OCI-LY7 (cell line): ENCODE data around the gene HIPK3. TPM values are rescaled to one million over a fixed set of nuclear protein-coding genes. Genes with fewer than 3 reads are reported as not detected.

Source experiments
- BruUV-seq: library from RNA; stranded (reverse); fragments of 400-500 nt; replicated peaks from 2 replicates; lab custom pipeline; 2021; lab: Mats Ljungman, UMichigan
- CTCF ChIA-PET: fragments of 300-600 bp; sonication (Branson Sonifier 250); formaldehyde crosslinking; loops from one replicate; lab custom pipeline; 2022; ENCODE audit warnings: antibody characterized with exemption; ENCODE audit not compliant: unreplicated experiment; lab: Charles Lee
- POLR2A ChIA-PET: fragments of 300-600 bp; sonication (Branson Sonifier 250); formaldehyde crosslinking; loops from one replicate; lab custom pipeline; 2022; ENCODE audit warnings: antibody characterized with exemption; lab: Charles Lee
- DNase-seq: peaks from one replicate; pipeline ENCODE4 v3.0.0-alpha.2; 2015; ENCODE audit warnings: low spot score
- H2AFZ ChIP-seq: fragments of 200-600 bp; sonication (generic), shearing (Covaris generic); 2 replicates; pipeline ENCODE4 v1.6.1; 2014; ENCODE audit warnings: mild to moderate bottlenecking, antibody characterized with exemption, low read length, moderate library complexity
- H3K27ac ChIP-seq: fragments of 200-600 bp; sonication (generic); 2 replicates; pipeline ENCODE4 v1.5.1; 2014; ENCODE audit warnings: mixed run types, low read depth, mild to moderate bottlenecking, moderate library complexity, low read length, inconsistent platforms; ENCODE audit not compliant: poor library complexity, severe bottlenecking
- H3K36me3 ChIP-seq: fragments of 200-600 bp; sonication (generic); 2 replicates; pipeline ENCODE4 v1.6.1; 2014; ENCODE audit warnings: mild to moderate bottlenecking, antibody characterized with exemption, low read length, moderate library complexity, mixed read lengths; ENCODE audit not compliant: insufficient read depth
- H3K4me1 ChIP-seq: fragments of 200-600 bp; sonication (generic); 2 replicates; pipeline ENCODE4 v1.5.1; 2014; ENCODE audit warnings: mild to moderate bottlenecking, low read length; ENCODE audit not compliant: insufficient read depth, poor library complexity, severe bottlenecking
- H3K4me2 ChIP-seq: fragments of 200-600 bp; sonication (generic); 2 replicates; pipeline ENCODE4 v1.6.1; 2014; ENCODE audit warnings: mild to moderate bottlenecking, low read length
- H3K4me3 ChIP-seq: fragments of 200-600 bp; sonication (generic); 2 replicates; pipeline ENCODE4 v1.5.1; 2014; ENCODE audit warnings: mild to moderate bottlenecking, low read depth, low read length; ENCODE audit not compliant: poor library complexity, severe bottlenecking
- H3K79me2 ChIP-seq: fragments of 200-600 bp; sonication (generic); 2 replicates; pipeline ENCODE4 v1.6.1; 2016; ENCODE audit warnings: low read depth, mild to moderate bottlenecking, low read length, moderate library complexity, mixed read lengths; ENCODE audit not compliant: insufficient read depth
- H3K9me2 ChIP-seq: fragments of 200-600 bp; sonication (generic); 2 replicates; pipeline ENCODE4 v1.6.1; 2016; ENCODE audit warnings: mild to moderate bottlenecking, low read length, mixed read lengths; ENCODE audit not compliant: insufficient read depth
- H3K9me3 ChIP-seq: fragments of 200-600 bp; sonication (generic); 2 replicates; pipeline ENCODE4 v1.6.1; 2014; ENCODE audit warnings: mild to moderate bottlenecking, mixed run types, low read length, mixed read lengths
- H4K20me1 ChIP-seq: fragments of 200-600 bp; sonication (generic); 2 replicates; pipeline ENCODE4 v1.6.1; 2014; ENCODE audit warnings: mild to moderate bottlenecking, antibody characterized with exemption, low read length, moderate library complexity, mixed read lengths; ENCODE audit not compliant: insufficient read depth
- CTCF ChIP-seq: fragments of 200-600 bp; sonication (generic); conservative IDR thresholded peaks from 2 replicates; pipeline ENCODE4 v1.5.1; 2014; ENCODE audit warnings: mild to moderate bottlenecking, antibody characterized with exemption, low read length, moderate library complexity, mixed read lengths
- EZH2phosphoT487 ChIP-seq: fragments of 200-600 bp; sonication (generic); IDR thresholded peaks from 2 replicates; pipeline ENCODE4 v1.6.1; 2018; ENCODE audit warnings: low read depth, borderline replicate concordance, mild to moderate bottlenecking, mixed run types, antibody characterized with exemption, low read length, moderate library complexity, mixed read lengths
- intact Hi-C: fragments of 100-400 bp; cut with micrococcal nuclease; formaldehyde crosslinking; loops from one replicate; pipeline ENCODE4 v1.10.0; 2022; ENCODE audit not compliant: unreplicated experiment
- total RNA-seq, 2 experiments: library from RNA; depleted of rRNA in 1 of 2; stranded (reverse); fragments of >200 nt in 1 of 2; shearing (Covaris generic) in 1 of 2; gene quantifications; 2 replicates each; pipeline ENCODE4 v1.2.3, GENCODE V29; 2014 to 2022

Gene HIPK3
- total RNA-seq, 2 experiments from 2014 or later, result 19.0 to 28.4 TPM

- no peaks in the 10 kb centered on the region for H3K79me2 ChIP-seq
- ChIA-PET CTCF (no interaction called here), POLR2A (interaction anchor here (0.6 to 0.7 kb wide), 3 partner anchors 15 to 73 kb away, joined by 3 to 9 read pairs (median 4); no protein-coding TSS in a partner anchor)
- intact Hi-C loops, result no loop called here
- no peak for DNase-seq
- no TSS peak for BruUV-seq
- H3K4me3 ChIP-seq, result no peak overlapping the region
- H3K27ac ChIP-seq, result no peak overlapping the region
- no peaks in the 10 kb centered on the region for H3K36me3 ChIP-seq
- no peaks in the 10 kb centered on the region for H3K9me3 ChIP-seq
- H3K4me1 ChIP-seq, result no peaks in the 10 kb centered on the region
- TF ChIP-seq EZH2phosphoT487 (no peak), CTCF (no peak)
- H4K20me1 ChIP-seq, result no peaks in the 10 kb centered on the region
- H3K4me2 ChIP-seq, result no peak overlapping the region
- no peak overlapping the region for H2AFZ ChIP-seq
- no peaks in the 10 kb centered on the region for H3K9me2 ChIP-seq
Measured at GRCh38 chr11:33208150-33208549, 49.0 kb upstream of the HIPK3 start.

- DNase-seq, result no peak
- Histone ChIP-seq H3K79me2 (no peaks in the 10 kb centered on the region), H4K20me1 (no peaks in the 10 kb centered on the region), H3K36me3 (no peaks in the 10 kb centered on the region), H3K4me3 (no peak overlapping the region), H3K9me3 (no peaks in the 10 kb centered on the region), H3K27ac (no peak overlapping the region), H2AFZ (no peak overlapping the region), H3K9me2 (no peaks in the 10 kb centered on the region), H3K4me2 (no peak overlapping the region), H3K4me1 (no peaks in the 10 kb centered on the region)
- ChIA-PET POLR2A (no interaction called here), CTCF (no interaction called here)
- BruUV-seq, result no TSS peak
- intact Hi-C loops, result no loop called here
- TF ChIP-seq EZH2phosphoT487, result no peak
- no peak for TF ChIP-seq CTCF
Measured at GRCh38 chr11:33211153-33211552, 46.0 kb upstream of the HIPK3 start.

GRCh38 chr11:33211580-33211979, 45.6 kb upstream of the HIPK3 start:
- Histone ChIP-seq H4K20me1 (no peaks in the 10 kb centered on the region), H3K4me3 (no peak overlapping the region), H3K79me2 (no peaks in the 10 kb centered on the region), H3K4me1 (no peaks in the 10 kb centered on the region), H3K36me3 (no peaks in the 10 kb centered on the region), H3K9me2 (no peaks in the 10 kb centered on the region), H3K9me3 (no peaks in the 10 kb centered on the region), H3K4me2 (no peak overlapping the region), H3K27ac (no peak overlapping the region), H2AFZ (no peak overlapping the region)
- intact Hi-C loops, result no loop called here
- BruUV-seq, result no TSS peak
- ChIA-PET POLR2A (no interaction called here), CTCF (no interaction called here)
- TF ChIP-seq CTCF, result no peak
- no peak for TF ChIP-seq EZH2phosphoT487
- DNase-seq, result no peak
